EH (cell line): Measurements from ENCODE around the gene ABLIM2.

ENCODE experiments used
- DNase-seq: peaks from one replicate; pipeline ENCODE4 v3.0.0-alpha.2; 2015; ENCODE audit warnings: low read depth

The ABLIM2 gene

DNA sequence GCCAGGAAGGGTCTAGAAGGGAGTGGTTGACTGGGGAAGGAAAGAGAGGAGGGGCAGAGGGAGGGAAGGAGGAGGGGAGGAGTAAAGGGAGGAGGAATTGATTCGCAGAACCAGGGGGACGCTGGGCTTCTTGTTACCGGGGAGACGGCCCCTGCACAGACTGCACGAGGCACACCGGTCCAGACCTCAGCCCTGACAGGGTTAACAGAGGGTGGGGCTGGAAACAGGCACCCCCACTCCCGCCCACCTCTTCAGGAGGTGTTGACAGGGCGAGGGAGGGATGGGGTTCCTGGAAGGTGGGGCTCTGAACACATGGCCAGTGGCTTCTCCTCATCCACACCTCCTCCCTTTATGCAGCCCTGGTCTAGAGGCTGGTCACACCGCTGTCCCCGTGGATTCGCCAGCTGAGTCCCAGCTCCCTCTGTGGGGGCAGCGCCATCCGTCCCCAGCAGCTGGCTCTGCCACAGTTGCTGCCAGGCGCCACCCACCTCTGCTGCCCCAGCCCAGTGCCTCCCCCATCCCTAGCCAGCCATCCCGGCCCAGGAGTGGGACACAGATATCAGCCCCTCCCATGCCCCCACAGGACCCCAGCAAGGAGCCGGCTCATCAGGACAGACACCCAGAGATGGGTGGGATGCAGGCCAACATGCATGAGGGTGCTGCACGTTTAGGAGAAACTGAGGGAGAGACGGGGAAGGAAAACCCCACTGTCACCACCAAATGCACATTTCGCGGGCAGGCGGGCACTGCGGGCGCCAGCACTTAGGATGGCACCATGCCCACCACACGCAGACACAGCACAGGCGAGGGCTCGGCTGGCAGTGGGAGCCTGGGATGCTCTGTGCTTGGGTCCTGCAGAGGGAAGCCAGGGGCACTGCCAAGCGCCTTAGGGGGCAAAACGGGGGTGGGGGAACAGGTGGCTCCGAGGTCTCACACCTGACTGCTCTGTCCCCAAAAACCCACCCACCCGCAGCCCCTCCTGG lies 87.6 kb downstream of the ABLIM2 start:
- DNase-seq = no peak

DNA sequence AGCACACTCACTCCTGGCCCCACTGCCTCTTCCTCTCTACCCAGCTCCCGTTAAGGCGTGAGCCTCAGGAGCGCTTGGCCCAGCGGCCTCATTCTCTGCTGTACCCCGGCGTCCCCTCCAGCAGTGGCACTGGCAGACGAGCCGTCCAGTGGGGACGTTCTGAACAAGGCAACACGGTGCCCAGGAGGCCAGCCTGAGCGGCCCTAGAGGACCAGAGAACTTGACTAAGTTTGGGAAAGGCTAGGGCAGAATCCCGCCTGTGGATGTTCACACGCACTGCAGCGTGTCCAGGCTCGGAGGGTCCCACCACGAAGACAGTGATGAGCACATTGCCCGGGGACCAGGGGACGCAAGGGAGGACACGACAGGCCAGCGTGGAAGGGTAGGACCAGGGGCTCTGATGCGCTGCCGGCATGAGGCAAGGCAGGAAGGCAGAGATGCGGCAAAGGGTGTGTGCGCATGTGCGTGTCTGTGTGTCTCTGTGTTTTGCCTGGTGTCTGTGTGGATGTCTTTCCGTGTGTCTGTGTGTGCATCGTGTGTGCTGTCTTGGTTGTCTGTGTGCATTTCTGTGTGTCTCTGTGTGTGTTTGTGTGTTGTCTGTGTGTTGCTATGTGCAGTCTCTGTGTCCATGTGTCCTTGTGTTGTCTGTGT lies 89.4 kb downstream of the ABLIM2 start:
- no peak for DNase-seq

GRCh38 chr4:8067945-8068896 lies 90.4 kb downstream of the ABLIM2 start:
- DNase-seq = no peak

DNA sequence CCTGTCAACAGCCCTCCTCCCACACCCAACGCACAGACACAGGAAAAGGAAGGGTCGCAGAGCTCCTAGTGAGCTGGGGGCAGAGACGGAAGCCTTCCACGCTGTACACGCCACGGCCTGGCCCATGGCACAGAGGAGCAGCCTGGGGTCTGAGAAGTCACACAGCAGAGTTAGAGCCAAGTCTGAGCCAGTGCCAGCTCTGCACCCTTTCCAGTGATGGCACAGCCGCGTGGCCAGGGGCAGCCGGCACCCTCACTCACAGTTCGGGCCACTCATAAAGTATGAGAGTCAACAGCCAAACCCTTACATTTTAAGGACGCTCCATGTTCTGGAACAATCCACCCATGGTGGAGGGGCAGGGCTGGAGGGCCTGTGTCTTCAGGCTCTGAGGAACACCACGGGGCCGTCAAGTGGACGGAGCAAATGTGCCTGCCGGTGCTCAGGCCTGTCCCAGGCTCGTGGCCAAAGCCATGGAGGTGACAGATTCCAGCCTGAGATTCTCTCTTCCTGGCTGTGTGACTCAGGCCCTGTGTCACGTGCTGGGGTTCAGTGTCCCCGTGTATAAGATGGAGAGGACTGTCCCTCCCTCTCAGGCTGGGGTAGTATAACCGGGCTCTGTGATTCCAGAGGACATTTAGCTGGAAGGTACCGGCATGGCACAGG lies 91.2 kb downstream of the ABLIM2 start:
- DNase-seq = no peak

DNA sequence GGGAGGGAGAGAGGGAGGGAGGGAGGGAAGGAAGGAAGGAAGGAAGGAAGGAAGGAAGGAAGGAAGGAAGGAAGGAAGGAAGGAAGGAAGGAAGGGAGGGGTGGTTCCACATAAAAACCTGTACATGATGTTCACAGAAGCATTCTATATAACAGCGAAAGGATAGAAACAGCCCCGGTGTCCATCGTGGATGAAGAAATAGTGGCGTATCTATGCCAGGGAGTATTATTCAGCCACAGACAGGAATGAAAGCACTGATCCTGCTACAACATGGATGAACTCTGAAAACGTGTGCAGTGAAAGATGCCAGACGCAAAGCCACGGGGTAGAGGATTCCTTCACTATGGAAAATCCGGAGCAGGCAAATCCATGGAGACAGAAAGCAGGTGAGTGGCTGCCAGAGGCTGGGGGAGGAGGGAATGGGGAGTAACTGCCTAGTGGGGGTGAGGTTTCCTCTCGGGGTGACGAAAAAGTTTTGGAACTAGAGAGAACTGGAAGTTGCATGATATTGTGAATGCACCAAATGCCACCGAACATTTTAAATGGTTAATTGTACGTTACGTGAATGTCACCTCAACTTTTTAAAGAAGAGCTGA lies 92.2 kb downstream of the ABLIM2 start:
- DNase-seq = no peak

- DNase-seq = no peak
These were observed 94.5 kb downstream of the ABLIM2 start for GRCh38 chr4:8063974-8064563.

DNA sequence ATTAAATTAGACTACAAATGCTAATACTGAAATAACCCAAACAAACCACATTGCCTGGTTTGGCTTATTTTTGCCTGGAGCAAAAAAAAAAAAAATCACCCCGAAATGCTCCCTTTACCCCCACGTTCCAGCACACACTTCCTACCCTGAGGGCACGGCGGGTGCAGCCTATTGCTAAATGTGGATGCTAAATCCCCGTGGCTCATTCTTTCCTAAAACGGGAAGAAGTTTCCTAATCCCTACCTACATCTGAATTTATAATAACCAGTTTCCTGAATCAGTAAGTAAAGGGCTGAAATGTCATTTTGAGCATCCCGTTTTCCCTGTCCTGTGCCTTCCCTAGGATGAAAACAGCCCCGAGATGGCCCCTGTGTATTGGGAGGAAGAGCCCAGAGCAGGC lies 97.0 kb downstream of the ABLIM2 start:
- DNase-seq = no peak

- DNase-seq = no peak
These were observed 97.5 kb downstream of the ABLIM2 start for GRCh38 chr4:8061145-8061544.

DNA sequence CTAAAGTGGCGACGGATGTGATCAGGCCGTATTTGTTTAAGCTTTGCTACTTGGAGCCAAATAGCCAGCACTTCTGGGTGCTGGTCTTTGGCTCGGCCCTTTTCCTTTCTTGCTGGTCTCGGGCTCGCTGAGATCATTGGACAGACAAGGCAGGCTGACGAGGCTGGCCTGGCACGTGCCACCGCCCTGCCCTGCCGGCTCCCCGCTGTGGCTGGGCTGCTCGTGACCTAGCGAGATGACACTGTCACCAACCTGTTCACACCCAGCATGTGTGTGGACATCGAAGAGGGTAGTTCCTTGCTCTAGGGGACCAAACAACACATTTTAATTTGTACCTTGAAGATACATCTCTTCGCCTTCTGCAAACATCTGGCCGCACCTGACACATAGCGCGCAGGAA lies 98.0 kb downstream of the ABLIM2 start:
- no peak for DNase-seq

- no peak for DNase-seq
These were observed 100.6 kb downstream of the ABLIM2 start for GRCh38 chr4:8058031-8058479.

DNA sequence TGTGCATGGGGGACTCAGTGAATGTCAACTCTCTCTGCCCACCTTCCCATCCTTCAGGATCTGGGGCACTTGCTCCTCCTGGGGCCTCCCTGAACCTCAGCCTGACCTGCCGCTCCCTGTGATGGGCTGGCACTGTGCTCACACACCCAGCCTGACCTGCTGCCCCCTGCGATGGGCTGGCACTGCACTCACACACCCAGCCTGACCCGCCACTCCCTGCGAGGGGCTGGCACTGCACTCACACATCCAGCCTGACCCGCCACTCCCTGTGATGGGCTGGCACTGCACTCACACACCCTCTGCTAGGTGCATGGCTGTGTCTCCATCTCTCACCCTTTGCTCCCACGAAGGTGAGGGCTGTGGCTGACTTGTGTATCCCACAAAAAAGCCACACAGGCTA lies 103.4 kb downstream of the ABLIM2 start:
- no peak for DNase-seq

- DNase-seq = no peak
These were observed 104.7 kb downstream of the ABLIM2 start for GRCh38 chr4:8053688-8054449.

GRCh38 chr4:8052160-8052691 lies 106.4 kb downstream of the ABLIM2 start:
- DNase-seq = no peak

- DNase-seq = no peak
These were observed 107.0 kb downstream of the ABLIM2 start for GRCh38 chr4:8051644-8052043.

GRCh38 chr4:8050555-8051206 lies 107.9 kb downstream of the ABLIM2 start:
- DNase-seq = peak; percentile 58

- no peak for DNase-seq
These were observed 108.4 kb downstream of the ABLIM2 start for GRCh38 chr4:8050180-8050554.

DNA sequence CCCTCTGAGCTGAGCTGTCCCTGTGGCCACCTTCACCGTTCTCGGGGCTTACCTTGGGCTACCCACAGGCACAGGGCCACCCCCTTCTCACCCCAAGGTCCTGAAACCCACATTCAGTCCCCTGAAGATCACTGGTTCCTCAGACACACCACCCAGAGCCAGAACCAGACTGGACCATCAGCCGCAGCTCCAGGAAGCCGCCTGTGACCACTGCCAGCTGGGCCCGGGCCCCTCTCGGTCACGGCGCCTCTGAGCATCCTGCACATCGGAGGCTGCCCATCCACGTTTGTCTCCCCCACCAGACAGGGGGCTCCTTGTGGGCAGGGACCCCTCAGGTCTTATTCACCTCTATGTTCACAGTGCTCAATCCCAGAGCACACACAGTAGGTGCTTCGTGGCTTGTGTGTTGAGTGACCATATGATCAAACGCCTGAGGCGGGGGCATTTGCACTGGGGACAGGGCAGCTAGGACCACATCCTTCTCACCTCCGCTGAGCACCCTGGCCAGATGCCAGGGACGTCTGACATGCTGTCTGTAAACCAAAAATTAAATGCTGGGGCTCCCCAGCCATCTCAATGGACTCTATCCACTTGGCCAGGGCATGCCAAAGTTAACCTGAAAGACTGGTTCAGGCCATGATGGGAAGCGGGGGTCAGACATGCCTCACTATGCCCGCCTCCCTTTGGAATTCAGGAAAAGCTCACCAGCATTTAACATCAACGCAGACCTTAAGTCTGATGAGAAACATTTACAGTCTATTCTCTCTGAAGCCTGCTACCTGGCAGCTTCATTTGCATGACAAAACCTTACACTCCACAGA lies 109.5 kb downstream of the ABLIM2 start:
- no peak for DNase-seq
